Stimulated activated CD8-positive, alpha-beta memory T cell treated with anti-CD3 and anti-CD28 coated beads, Interleukin-4, amount 100 ng/mL, for 4 hours (primary cell): ENCODE results near the gene TMTC2.
"Not testable (repeated sequence)": the region's sequence is repeated elsewhere in the genome, so short reads cannot be mapped to it uniquely, and the experiment has no call there.

Source experiments
- DNase-seq, 2 donors: peaks; one replicate each; pipeline ENCODE4 v3.0.0-alpha.2; 2020; ENCODE audit warnings: low read depth in 2 of 2, low spot score in 1 of 2

Gene TMTC2

GRCh38 chr12:83065562-83065961 is 378.9 kb downstream of the TMTC2 start:
- DNase-seq = no peak

GRCh38 chr12:83067981-83068380 is 381.3 kb downstream of the TMTC2 start:
- DNase-seq = no peak

- DNase-seq = no peak
These were observed 387.7 kb downstream of the TMTC2 start for GRCh38 chr12:83074358-83074894.

- no peak for DNase-seq
These were observed 388.8 kb downstream of the TMTC2 start for GRCh38 chr12:83075471-83075870.

GRCh38 chr12:83077041-83077440 is 390.3 kb downstream of the TMTC2 start:
- no peak for DNase-seq

- DNase-seq = no peak
These were observed 396.1 kb downstream of the TMTC2 start for GRCh38 chr12:83082690-83083276.

GRCh38 chr12:83083616-83084015 is 396.9 kb downstream of the TMTC2 start:
- DNase-seq = no peak

- DNase-seq = no peak
These were observed 398.0 kb downstream of the TMTC2 start for GRCh38 chr12:83084516-83085234.

GRCh38 chr12:83086023-83086422 is 399.3 kb downstream of the TMTC2 start:
- DNase-seq = no peak

- DNase-seq = no peak
These were observed 402.9 kb downstream of the TMTC2 start for GRCh38 chr12:83089575-83089974.

GRCh38 chr12:83092129-83092528 is 405.4 kb downstream of the TMTC2 start:
- DNase-seq = no peak

GRCh38 chr12:83092606-83093005 is 405.9 kb downstream of the TMTC2 start:
- no peak for DNase-seq

- no peak for DNase-seq
These were observed 406.7 kb downstream of the TMTC2 start for GRCh38 chr12:83093426-83093825.

GRCh38 chr12:83097643-83098342 is 411.1 kb downstream of the TMTC2 start:
- DNase-seq = no peak

GRCh38 chr12:83099436-83099835 is 412.7 kb downstream of the TMTC2 start:
- DNase-seq = no peak

GRCh38 chr12:83102499-83102898 is 415.8 kb downstream of the TMTC2 start:
- no peak for DNase-seq

GRCh38 chr12:83106873-83107272 is 420.2 kb downstream of the TMTC2 start:
- DNase-seq = no peak

- no peak for DNase-seq
These were observed 423.7 kb downstream of the TMTC2 start for GRCh38 chr12:83110424-83110823.

- no peak for DNase-seq
These were observed 427.2 kb downstream of the TMTC2 start for GRCh38 chr12:83113945-83114344.

GRCh38 chr12:83114966-83115365 is 428.3 kb downstream of the TMTC2 start:
- DNase-seq = no peak

- DNase-seq = not testable (repeated sequence)
These were observed 431.2 kb downstream of the TMTC2 start for GRCh38 chr12:83117926-83118325.
